SKM-1 treated with dmso at 0.1 percent for 144 hours (cell line): ENCODE results near the gene RALGAPA1.

Experiments
- DNase-seq: peaks from one replicate; lab custom pipeline; 2025; ENCODE audit not compliant: unreplicated experiment; lab: John Stamatoyannopoulos, UW

The RALGAPA1 gene

DNA sequence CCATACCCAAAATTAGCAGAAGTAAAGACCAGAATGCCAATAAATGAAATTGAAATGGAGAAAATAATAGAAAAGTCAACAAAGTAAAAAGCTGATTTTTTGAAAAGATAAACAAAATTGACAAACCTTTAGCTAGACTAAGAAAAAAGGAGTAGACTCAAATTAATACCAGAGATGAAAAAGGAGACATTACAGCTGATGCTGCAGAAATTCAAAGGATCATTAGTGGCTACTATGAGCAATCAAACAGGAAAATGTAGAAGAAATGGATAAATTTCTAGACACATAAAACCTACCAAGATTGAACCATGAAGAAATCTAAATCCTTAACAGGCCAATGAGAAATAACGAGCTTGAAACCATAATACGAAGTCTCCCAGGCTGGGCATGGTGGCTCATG, 309.9 kb downstream of the RALGAPA1 start:
- no peak for DNase-seq

GRCh38 chr14:35495278-35495677, 313.8 kb downstream of the RALGAPA1 start:
- no peak for DNase-seq

GRCh38 chr14:35492569-35493014, 316.5 kb downstream of the RALGAPA1 start:
- no peak for DNase-seq
